Suprapubic skin (tissue), 4 donors: ENCODE data around the gene GFPT2. TPM values are rescaled to one million over a fixed set of nuclear protein-coding genes. Genes with fewer than 3 reads are reported as not detected.

Source experiments
- DNase-seq, 2 donors: peaks; one replicate each; pipeline ENCODE4 v3.0.0-alpha.2; 2019; ENCODE audit warnings: low spot score in 2 of 2
- H3K27ac ChIP-seq: fragments of 200-600 bp; sonication (generic); one replicate; pipeline ENCODE4 v1.5.1; 2019
- H3K27me3 ChIP-seq: fragments of 200-600 bp; sonication (generic); one replicate; pipeline ENCODE4 v1.5.1; 2019
- H3K36me3 ChIP-seq: fragments of 200-600 bp; sonication (generic); one replicate; pipeline ENCODE4 v1.5.1; 2019
- H3K4me1 ChIP-seq: fragments of 200-600 bp; sonication (generic); one replicate; pipeline ENCODE4 v1.5.1; 2019
- H3K4me3 ChIP-seq: fragments of 200-600 bp; sonication (generic); one replicate; pipeline ENCODE4 v1.5.1; 2019; ENCODE audit warnings: mild to moderate bottlenecking
- H3K9me3 ChIP-seq: fragments of 200-600 bp; sonication (generic); one replicate; pipeline ENCODE4 v1.5.1; 2019
- EP300 ChIP-seq: sonication (generic); formaldehyde crosslinking; IDR thresholded peaks from one replicate; pipeline ENCODE4 v1.6.1; 2017; ENCODE audit warnings: antibody characterized with exemption
- POLR2A ChIP-seq, 2 donors: fragments of 450-650 bp; IDR thresholded peaks; one replicate each; pipeline ENCODE4 v1.6.1; 2017; ENCODE audit warnings: antibody characterized with exemption in 2 of 2, mild to moderate bottlenecking in 2 of 2, moderate library complexity in 2 of 2
- POLR2AphosphoS5 ChIP-seq, 3 donors: sonication (generic); formaldehyde crosslinking; IDR thresholded peaks; one replicate each; pipeline ENCODE4 v1.6.1; 2017; ENCODE audit warnings: antibody characterized with exemption in 3 of 3
- WGBS: methylation state at CpG from one replicate; pipeline ENCODE4 v1.1.5; 2018; 5-methylcytosine and 5-hydroxymethylcytosine counted together
- total RNA-seq, 4 donors: library from RNA; depleted of rRNA; stranded (reverse); fragments of >200 nt; gene quantifications; one replicate each; pipeline ENCODE4 v1.1.0, GENCODE V29; 2016
- TF ChIP-seq, protein P1 (sequence below), 2 donors: fragments of 200-600 bp in 1 of 2; fragments of 450-650 bp in 1 of 2; sonication (generic) in 1 of 2; IDR thresholded peaks; one replicate each; pipeline ENCODE4 v1.5.1; 2016 to 2019; ENCODE audit warnings: antibody characterized with exemption in 2 of 2, mild to moderate bottlenecking in 1 of 2, moderate library complexity in 1 of 2

The GFPT2 gene
- total RNA-seq, 4 donors from 2014 or later = 2.9 to 6.9 (median 4.3) TPM

DNA sequence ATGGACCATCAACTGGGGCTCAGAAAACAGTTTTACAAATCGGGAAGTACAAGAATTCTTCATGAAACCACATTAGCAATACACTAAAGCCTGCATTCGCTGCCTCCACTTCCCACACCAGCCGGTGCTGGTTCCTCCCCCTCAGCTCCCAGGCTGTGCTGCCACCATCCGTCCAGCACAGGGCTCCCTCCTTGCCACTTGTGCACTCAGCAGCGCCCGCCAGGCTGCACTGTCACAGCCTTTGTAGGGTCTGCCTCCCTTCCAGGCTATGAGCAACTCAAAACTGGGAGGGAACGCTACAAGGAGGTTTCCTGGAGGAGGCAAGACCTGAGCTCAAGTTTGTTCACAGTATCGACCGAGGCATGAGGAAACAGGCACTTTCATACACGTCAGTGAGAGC is 69.0 kb downstream of the GFPT2 start:
- H3K4me3 ChIP-seq = no peak overlapping the region
- no peak overlapping the region for H3K27ac ChIP-seq
- no peaks in the 10 kb centered on the region for H3K4me1 ChIP-seq
- H3K27me3 ChIP-seq = no peaks in the 10 kb centered on the region
- DNase-seq = no peak
- H3K9me3 ChIP-seq = no peaks in the 10 kb centered on the region
- TF ChIP-seq, protein P1, sequence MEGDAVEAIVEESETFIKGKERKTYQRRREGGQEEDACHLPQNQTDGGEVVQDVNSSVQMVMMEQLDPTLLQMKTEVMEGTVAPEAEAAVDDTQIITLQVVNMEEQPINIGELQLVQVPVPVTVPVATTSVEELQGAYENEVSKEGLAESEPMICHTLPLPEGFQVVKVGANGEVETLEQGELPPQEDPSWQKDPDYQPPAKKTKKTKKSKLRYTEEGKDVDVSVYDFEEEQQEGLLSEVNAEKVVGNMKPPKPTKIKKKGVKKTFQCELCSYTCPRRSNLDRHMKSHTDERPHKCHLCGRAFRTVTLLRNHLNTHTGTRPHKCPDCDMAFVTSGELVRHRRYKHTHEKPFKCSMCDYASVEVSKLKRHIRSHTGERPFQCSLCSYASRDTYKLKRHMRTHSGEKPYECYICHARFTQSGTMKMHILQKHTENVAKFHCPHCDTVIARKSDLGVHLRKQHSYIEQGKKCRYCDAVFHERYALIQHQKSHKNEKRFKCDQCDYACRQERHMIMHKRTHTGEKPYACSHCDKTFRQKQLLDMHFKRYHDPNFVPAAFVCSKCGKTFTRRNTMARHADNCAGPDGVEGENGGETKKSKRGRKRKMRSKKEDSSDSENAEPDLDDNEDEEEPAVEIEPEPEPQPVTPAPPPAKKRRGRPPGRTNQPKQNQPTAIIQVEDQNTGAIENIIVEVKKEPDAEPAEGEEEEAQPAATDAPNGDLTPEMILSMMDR (IDR thresholded peaks at IDR 0.05) = no peak
- no peak for TF ChIP-seq POLR2AphosphoS5 (IDR thresholded peaks at IDR 0.05)
- TF ChIP-seq EP300 = no peak
- TF ChIP-seq POLR2A (IDR thresholded peaks at IDR 0.05) = no peak
- H3K36me3 ChIP-seq = peaks cover 47% of the 10 kb centered on the region
- 79% methylated on average over 10 of the region's 10 CpGs for whole genome bisulfite sequencing

DNA sequence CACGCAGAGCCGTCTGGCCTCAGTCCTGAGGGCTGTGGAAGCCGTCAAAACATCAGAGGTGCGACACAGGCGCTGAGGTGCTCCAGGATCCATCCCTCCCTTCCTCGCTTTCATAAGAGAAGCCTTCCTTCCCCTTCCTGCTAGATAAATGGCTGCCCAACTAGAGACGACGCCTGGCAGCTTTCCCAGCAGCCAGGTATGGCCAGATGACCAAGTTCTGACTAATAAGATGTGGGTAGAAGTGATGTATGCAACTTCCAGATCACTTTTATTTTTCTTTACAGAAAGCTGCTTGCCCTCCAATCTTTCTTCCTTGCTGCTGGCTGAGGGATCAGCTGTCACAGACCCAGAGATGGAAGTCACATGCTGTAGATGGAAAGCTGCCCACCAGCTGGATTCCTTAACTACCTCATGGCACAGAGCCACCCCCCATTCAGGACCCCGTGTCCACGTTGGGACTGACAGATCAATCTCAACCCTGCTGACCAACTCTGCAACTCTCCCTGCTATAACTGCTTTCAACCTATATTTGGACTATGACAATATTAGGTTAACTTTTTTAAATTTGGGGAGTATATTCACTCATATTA is 70.0 kb downstream of the GFPT2 start:
- DNase-seq = no peak
- Histone ChIP-seq H3K4me1 (no peaks in the 10 kb centered on the region), H3K27me3 (no peaks in the 10 kb centered on the region), H3K9me3 (no peaks in the 10 kb centered on the region), H3K4me3 (no peak overlapping the region), H3K36me3 (peaks cover 57% of the 10 kb centered on the region), H3K27ac (no peak overlapping the region)
- WGBS = 82% methylated on average over 10 of the region's 10 CpGs
- TF ChIP-seq EP300 (no peak), POLR2A (IDR thresholded peaks at IDR 0.05) (no peak)

DNA sequence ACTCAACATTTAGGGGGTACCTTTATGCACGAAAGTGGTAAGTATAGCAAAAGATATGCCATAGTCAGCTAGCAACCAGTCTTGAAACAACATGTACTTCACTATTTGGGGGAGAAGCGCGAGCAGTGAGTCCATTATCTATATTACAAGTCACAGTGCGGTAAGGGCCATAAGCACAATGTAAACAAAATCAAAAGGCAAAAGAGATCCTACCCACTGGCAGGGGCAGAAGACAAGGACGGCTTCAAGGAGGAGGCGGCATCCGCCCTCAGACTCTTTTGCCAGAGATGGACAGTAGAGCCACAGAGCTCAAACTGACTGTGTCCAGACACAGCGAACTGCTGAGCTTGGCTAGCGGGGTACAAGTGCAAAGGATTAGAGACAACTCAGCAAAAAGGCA is 70.9 kb downstream of the GFPT2 start:
- Histone ChIP-seq H3K36me3 (peaks cover 65% of the 10 kb centered on the region), H3K27ac (no peak overlapping the region), H3K9me3 (no peaks in the 10 kb centered on the region), H3K4me1 (no peaks in the 10 kb centered on the region), H3K4me3 (no peak overlapping the region), H3K27me3 (no peaks in the 10 kb centered on the region)
- no peak for DNase-seq
- WGBS = 97% methylated on average over 9 of the region's 9 CpGs
- TF ChIP-seq POLR2AphosphoS5 (IDR thresholded peaks at IDR 0.05) = no peak
- no peak for TF ChIP-seq EP300
- TF ChIP-seq, protein P1 (IDR thresholded peaks at IDR 0.05) = no peak
- no peak for TF ChIP-seq POLR2A (IDR thresholded peaks at IDR 0.05)

DNA sequence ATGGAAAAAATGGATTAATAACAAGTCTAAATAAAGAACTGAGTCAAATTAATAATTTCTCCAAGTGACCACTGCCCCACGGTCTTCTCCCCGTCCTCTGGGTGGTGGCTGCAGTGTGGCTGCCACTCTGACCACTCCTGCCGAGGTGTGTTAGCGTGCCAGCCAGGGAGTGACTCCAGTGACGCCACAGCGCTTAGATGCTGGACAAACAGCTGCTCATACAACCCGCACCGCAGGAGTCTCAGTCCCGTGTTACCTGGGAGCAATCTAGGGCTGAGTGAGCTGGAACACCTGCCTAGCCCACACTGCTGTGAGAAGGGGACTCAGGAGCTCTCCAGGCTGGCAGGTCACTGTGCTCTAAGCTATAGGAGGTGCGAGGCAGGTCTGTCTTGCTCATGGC is 71.4 kb downstream of the GFPT2 start:
- WGBS = 97% methylated on average over 5 of the region's 10 CpGs
- no peak for DNase-seq
- TF ChIP-seq EP300 = no peak
- TF ChIP-seq POLR2A (IDR thresholded peaks at IDR 0.05) = no peak
- TF ChIP-seq, protein P1 (IDR thresholded peaks at IDR 0.05) = no peak
- TF ChIP-seq POLR2AphosphoS5 (IDR thresholded peaks at IDR 0.05) = no peak

DNA sequence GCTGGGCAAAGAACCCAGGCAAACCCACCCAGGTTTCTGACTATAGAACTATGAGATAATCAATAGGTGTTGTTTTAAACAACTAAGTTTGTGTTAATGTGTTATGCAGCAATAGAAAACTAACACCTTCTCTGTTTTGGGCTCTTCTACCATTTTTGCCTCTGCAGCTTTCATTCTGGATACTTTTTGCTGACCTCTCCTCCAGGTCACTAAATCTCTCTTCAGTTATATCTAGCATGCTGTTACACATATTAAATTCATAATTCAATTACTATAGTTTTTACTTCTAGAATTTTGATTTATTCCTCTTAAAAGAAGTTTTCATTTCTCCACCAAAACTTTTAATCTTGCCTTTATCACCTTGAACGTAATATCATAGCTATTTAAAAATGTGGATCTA is 78.4 kb downstream of the GFPT2 start:
- TF ChIP-seq, protein P1 (IDR thresholded peaks at IDR 0.05) = no peak
- no peak for TF ChIP-seq EP300
- no peak for TF ChIP-seq POLR2A (IDR thresholded peaks at IDR 0.05)
- TF ChIP-seq POLR2AphosphoS5 (IDR thresholded peaks at IDR 0.05) = no peak
- no peak for DNase-seq
- 92% methylated on average over 1 of the region's 1 CpG for WGBS
- Histone ChIP-seq H3K4me1 (no peaks in the 10 kb centered on the region), H3K27me3 (no peaks in the 10 kb centered on the region), H3K4me3 (no peak overlapping the region), H3K36me3 (peaks cover 56% of the 10 kb centered on the region), H3K27ac (no peak overlapping the region), H3K9me3 (peaks cover 12% of the 10 kb centered on the region)

More for the DNA sequence above, 71.4 kb downstream of the GFPT2 start:
- Histone ChIP-seq H3K9me3 (no peaks in the 10 kb centered on the region), H3K27me3 (no peaks in the 10 kb centered on the region), H3K4me1 (no peaks in the 10 kb centered on the region), H3K4me3 (no peak overlapping the region), H3K36me3 (peaks cover 71% of the 10 kb centered on the region), H3K27ac (no peak overlapping the region)

DNA sequence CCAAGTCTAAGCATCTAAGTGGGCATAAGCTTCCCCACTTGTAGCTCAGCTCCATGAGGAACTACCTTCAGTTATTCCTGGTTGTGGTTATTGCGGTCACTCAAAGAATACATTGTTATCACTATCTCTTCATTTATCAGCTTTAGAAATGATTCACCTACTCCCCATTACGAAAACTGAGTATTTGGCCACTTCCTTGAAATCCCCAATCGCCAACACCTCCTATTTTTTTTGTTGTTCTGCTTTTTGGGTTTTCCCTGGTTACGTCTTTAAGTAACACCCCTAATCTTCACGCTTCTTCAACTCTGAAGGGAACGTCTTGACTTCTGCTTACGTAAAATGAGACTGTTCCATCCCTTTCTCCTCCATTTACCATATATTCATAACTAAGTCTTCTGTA is 81.9 kb downstream of the GFPT2 start:
- Histone ChIP-seq H3K9me3 (peaks cover 16% of the 10 kb centered on the region), H3K4me1 (no peaks in the 10 kb centered on the region), H3K27ac (no peak overlapping the region), H3K27me3 (no peaks in the 10 kb centered on the region), H3K4me3 (no peak overlapping the region), H3K36me3 (peaks cover 55% of the 10 kb centered on the region)
- TF ChIP-seq, protein P1 (IDR thresholded peaks at IDR 0.05) = no peak
- TF ChIP-seq POLR2A (IDR thresholded peaks at IDR 0.05) = no peak
- no peak for TF ChIP-seq POLR2AphosphoS5 (IDR thresholded peaks at IDR 0.05)
- no peak for TF ChIP-seq EP300
- DNase-seq = no peak
- 84% methylated on average over 7 of the region's 7 CpGs for WGBS
